PFSK-1 (cell line): ENCODE results near the gene KCNJ16.

ENCODE experiments used
- FOXP2 ChIP-seq: optimal IDR thresholded peaks from 2 replicates; pipeline ENCODE3; 2011; ENCODE audit warnings: borderline replicate concordance, control low read depth, inconsistent platforms; ENCODE audit not compliant: insufficient read depth; ENCODE audit errors: extremely low read length, extremely low read depth
- POLR2AphosphoS5 ChIP-seq: IDR thresholded peaks from 2 replicates; pipeline ENCODE4 v1.6.1; 2012; ENCODE audit warnings: low read depth, mild to moderate bottlenecking, control low read depth, low read length, moderate library complexity
- SIN3A ChIP-seq: IDR thresholded peaks from 2 replicates; pipeline ENCODE4 v1.6.1; 2012; ENCODE audit warnings: mild to moderate bottlenecking, low read length, moderate library complexity, borderline replicate concordance; ENCODE audit not compliant: insufficient read depth
- TAF1 ChIP-seq: IDR thresholded peaks from 2 replicates; pipeline ENCODE4 v1.6.1; 2012; ENCODE audit warnings: low read length, control low read depth, borderline replicate concordance; ENCODE audit not compliant: insufficient read depth
- TF ChIP-seq, protein P1 (sequence below), 2 experiments: IDR thresholded peaks; 2 replicates each; pipeline versions ENCODE4 v1.6.1 to v1.8.0; 2011 to 2012; ENCODE audit warnings: low read depth in 2 of 2, low read length in 2 of 2, control low read depth in 1 of 2, inconsistent platforms in 1 of 2, mild to moderate bottlenecking in 1 of 2, moderate library complexity in 1 of 2; ENCODE audit not compliant: insufficient read depth in 1 of 2

KCNJ16 gene

GRCh38 chr17:70041061-70041460 lies 34.0 kb upstream of the KCNJ16 start:
- TF ChIP-seq, protein P1, sequence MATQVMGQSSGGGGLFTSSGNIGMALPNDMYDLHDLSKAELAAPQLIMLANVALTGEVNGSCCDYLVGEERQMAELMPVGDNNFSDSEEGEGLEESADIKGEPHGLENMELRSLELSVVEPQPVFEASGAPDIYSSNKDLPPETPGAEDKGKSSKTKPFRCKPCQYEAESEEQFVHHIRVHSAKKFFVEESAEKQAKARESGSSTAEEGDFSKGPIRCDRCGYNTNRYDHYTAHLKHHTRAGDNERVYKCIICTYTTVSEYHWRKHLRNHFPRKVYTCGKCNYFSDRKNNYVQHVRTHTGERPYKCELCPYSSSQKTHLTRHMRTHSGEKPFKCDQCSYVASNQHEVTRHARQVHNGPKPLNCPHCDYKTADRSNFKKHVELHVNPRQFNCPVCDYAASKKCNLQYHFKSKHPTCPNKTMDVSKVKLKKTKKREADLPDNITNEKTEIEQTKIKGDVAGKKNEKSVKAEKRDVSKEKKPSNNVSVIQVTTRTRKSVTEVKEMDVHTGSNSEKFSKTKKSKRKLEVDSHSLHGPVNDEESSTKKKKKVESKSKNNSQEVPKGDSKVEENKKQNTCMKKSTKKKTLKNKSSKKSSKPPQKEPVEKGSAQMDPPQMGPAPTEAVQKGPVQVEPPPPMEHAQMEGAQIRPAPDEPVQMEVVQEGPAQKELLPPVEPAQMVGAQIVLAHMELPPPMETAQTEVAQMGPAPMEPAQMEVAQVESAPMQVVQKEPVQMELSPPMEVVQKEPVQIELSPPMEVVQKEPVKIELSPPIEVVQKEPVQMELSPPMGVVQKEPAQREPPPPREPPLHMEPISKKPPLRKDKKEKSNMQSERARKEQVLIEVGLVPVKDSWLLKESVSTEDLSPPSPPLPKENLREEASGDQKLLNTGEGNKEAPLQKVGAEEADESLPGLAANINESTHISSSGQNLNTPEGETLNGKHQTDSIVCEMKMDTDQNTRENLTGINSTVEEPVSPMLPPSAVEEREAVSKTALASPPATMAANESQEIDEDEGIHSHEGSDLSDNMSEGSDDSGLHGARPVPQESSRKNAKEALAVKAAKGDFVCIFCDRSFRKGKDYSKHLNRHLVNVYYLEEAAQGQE (IDR thresholded peaks at IDR 0.05; ENCODE audit: insufficient read depth in 1 of 2, low read depth in 2 of 2, low read length in 2 of 2) = no peak
- TF ChIP-seq SIN3A = no peak

GRCh38 chr17:70041540-70041939 lies 33.5 kb upstream of the KCNJ16 start:
- TF ChIP-seq TAF1 = no peak
- no peak for TF ChIP-seq FOXP2
- TF ChIP-seq SIN3A = no peak
- no peak for TF ChIP-seq POLR2AphosphoS5
- TF ChIP-seq, protein P1 (IDR thresholded peaks at IDR 0.05; ENCODE audit: insufficient read depth in 1 of 2, low read depth in 2 of 2, low read length in 2 of 2) = no peak

DNA sequence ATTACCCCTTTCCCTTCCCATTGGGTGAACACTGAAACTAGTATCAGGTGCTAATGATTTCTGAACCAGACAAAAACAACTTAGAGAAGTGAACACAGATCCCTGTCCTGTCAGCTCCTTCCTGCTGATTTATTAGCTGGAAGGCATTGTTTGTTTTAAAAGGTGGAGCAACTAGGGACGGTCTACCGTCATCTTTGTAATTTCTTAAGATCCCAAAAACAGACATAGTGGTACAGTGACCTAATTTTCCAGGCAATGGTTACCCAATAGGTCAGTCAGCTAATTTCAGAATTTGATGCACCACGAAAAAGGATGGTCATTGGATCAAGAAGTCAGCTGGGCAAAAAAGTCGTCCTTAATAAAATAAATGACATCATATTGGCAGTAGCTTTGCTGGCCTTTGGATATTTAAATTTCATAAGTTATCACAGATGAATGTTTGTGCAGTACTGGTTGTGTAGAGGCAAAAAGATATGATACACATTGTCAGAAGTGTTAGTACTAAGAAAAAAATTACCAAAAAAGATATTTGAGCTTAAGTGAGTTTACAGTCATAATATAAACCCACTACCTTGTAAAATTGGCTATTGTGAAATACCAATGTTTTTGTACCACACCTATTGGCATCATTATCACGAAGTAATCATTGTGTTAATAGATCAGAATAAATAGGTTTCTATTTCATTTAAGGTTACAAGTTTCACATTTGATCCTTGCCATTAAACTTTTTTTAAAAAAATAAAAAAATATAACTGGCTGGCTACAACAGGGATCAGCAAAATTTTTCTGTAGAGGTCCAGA lies 27.2 kb upstream of the KCNJ16 start:
- peak; percentile 39; the same call in 1 of the 2 replicates for TF ChIP-seq SIN3A
- TF ChIP-seq, protein P1 (IDR thresholded peaks at IDR 0.05; ENCODE audit: insufficient read depth in 1 of 2, low read depth in 2 of 2, low read length in 2 of 2) = no peak

DNA sequence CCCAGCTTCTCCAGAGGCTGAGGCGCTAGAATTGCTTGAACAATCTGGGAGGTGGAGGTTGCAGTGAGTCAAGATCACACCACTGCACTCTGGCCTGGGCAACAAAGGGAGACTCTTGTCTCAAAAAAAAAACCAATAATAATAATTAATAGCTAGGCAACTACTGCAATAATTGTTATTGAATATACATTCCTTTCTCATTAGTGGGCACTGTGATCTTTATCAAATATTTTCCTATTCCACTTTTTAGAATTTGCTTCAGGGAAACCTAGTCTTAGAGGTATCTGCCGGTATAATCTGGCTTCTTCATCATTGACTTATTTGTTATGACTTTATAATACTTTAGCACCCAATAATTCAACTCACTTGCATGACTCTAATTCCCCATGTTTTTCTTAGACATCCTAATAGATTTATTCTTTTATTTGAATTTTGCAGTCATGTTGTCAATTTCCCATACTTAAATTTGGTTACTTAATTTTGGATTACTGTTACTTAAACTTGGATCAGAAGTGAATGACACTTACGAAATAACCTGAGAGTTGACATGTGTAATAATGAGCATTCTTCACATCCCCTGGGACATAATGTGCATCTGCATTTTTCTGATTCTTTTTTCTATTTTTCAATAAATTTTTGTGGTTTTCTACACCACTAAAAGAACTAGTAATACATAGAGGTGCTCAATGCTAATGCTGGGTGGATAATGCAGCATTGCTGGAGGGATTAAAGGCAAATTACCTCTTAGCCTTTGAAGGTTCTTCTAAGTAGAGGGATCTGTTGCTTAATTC lies 25.0 kb upstream of the KCNJ16 start:
- TF ChIP-seq, protein P1 (IDR thresholded peaks at IDR 0.05; ENCODE audit: insufficient read depth in 1 of 2, low read depth in 2 of 2, low read length in 2 of 2) = no peak
- TF ChIP-seq FOXP2 = no peak
- TF ChIP-seq POLR2AphosphoS5 = no peak
- no peak for TF ChIP-seq TAF1
- TF ChIP-seq SIN3A = no peak
